ENCODE measurements around the gene RNF144A.

DNA sequence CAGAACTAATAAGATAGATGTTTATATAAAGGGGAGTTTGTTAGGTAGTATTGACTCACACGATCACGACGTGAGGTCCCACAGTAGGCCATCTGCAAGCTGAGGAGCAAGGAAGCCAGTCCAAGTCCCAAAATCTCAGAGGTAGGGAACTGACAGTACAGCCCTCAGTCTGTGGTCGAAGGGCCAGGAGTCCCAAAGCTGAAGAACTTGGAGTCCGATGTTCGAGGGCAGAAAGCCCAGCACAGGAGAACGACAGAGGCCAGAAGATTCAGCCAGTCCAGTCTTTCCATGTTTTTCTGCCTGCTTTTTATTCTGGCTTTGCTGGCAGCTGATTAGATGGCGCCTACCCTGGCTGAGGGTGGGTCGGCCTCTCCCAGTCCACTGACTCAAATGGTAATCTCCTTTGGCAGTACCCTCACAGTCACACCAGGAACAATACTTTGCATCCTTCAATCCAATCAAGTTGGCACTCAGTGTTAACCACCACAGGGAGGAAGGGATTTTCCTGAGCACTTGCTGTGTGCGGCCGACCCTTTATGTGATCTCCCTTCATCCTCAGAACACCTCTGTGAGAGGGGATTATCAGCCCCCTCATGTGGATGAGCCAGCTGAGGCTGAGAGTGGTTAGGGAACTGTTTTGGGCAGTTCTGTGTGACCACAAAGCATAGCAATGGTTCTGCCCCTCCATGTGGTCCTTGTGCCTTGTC is 78.3 kb downstream of the RNF144A start:
- TF ChIP-seq EZH2 (IDR thresholded peaks at IDR 0.05; ENCODE audit: insufficient read depth, poor library complexity, severe bottlenecking) (no peak), EZH2phosphoT487 (IDR thresholded peaks at IDR 0.05; ENCODE audit: insufficient read depth, low read depth) (no peak)
